Stimulated activated effector memory CD8-positive, alpha-beta T cell treated with anti-CD3 and anti-CD28 coated beads, Interleukin-12 subunit alpha, Interleukin-12 subunit beta, amount 100 ng/mL, for 72 hours (primary cell): ENCODE results near the gene URI1.

Source experiments
- ATAC-seq: fragments of 150-1000 bp; cut with Tn5 transposase; 2 replicates; pipeline ENCODE4 v1.10.0; 2021
- DNase-seq, 2 donors: peaks; one replicate each; pipeline ENCODE4 v3.0.0; 2021 to 2022; ENCODE audit warnings: low spot score in 2 of 2
- H3K27ac Mint-ChIP-seq: one replicate; pipeline ENCODE4 v1.8.0; 2022; ENCODE audit warnings: mild to moderate bottlenecking, mixed read lengths
- H3K36me3 Mint-ChIP-seq: one replicate; pipeline ENCODE4 v1.8.0; 2022; ENCODE audit warnings: mild to moderate bottlenecking, mixed read lengths
- H3K4me1 Mint-ChIP-seq: one replicate; pipeline ENCODE4 v1.8.0; 2022; ENCODE audit warnings: mixed read lengths
- H3K4me3 Mint-ChIP-seq: one replicate; pipeline ENCODE4 v1.8.0; 2022; ENCODE audit warnings: mild to moderate bottlenecking, mixed read lengths
- H3K9me3 Mint-ChIP-seq: one replicate; pipeline ENCODE4 v1.8.0; 2022; ENCODE audit warnings: mixed read lengths

The URI1 gene

DNA sequence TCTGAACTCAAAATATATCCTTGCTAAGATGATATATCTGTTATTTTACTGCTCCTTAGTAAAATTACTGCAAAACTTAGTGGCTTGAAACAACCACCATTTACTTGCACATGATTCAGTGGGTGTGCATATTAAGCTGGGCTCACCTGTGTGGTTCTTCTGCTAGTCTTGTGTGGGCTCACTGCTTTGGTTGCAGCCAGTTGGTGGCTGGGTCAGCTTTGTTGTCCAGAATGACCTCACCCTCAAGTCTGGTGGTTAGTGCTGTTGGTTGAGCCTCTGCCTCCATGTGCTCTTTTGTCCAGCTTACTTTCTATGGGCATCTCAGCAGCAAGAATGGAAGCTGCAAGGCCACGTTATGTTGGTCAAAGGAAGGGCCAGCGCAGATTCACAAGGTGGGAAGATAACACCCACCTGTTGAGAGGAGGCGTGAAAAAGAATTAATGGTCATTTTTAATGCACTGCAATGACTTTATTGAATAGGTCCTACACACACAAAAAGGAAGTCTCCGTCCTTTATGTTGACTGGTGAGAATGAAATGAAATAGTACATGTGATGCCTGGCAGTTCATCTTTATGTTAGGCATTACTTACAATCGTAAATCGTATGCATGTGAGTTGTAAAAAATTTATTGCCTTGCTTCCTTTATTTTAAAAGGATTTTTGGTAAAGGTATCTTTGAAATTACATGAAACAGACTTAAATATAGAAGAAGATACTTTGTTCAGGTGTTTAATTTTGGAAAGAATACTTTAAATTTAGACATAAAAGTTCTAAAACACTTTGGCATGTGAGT lies 34.3 kb downstream of the URI1 start:
- H3K4me3 Mint-ChIP-seq: no peak overlapping the region

GRCh38 chr19:29978080-29978479 lies 36.0 kb downstream of the URI1 start:
- ATAC-seq (no peak), DNase-seq (no peak)
- no peak overlapping the region for H3K27ac Mint-ChIP-seq
- H3K4me3 Mint-ChIP-seq: no peak overlapping the region
- no peaks in the 10 kb centered on the region for H3K9me3 Mint-ChIP-seq
- H3K4me1 Mint-ChIP-seq: peaks cover 36% of the 10 kb centered on the region
- no peaks in the 10 kb centered on the region for H3K36me3 Mint-ChIP-seq

More for the DNA sequence above, 34.3 kb downstream of the URI1 start:
- Mint-ChIP-seq H3K9me3 (no peaks in the 10 kb centered on the region), H3K27ac (no peak overlapping the region), H3K4me1 (peaks cover 27% of the 10 kb centered on the region), H3K36me3 (no peaks in the 10 kb centered on the region)
- DNase-seq (no peak), ATAC-seq (no peak)

GRCh38 chr19:29983568-29983967 lies 41.5 kb downstream of the URI1 start:
- Mint-ChIP-seq H3K4me1 (peaks cover 18% of the 10 kb centered on the region), H3K36me3 (peaks cover 27% of the 10 kb centered on the region), H3K9me3 (no peaks in the 10 kb centered on the region), H3K27ac (peak overlapping the region; percentile 21), H3K4me3 (no peak overlapping the region)
- ATAC-seq (no peak), DNase-seq (no peak)

- H3K9me3 Mint-ChIP-seq: no peaks in the 10 kb centered on the region
- H3K36me3 Mint-ChIP-seq: peaks cover 40% of the 10 kb centered on the region
- ATAC-seq (no peak), DNase-seq (no peak)
- H3K4me3 Mint-ChIP-seq: no peak overlapping the region
- peaks cover 18% of the 10 kb centered on the region for H3K4me1 Mint-ChIP-seq
- no peak overlapping the region for H3K27ac Mint-ChIP-seq
Measured at GRCh38 chr19:29985196-29985595, 43.2 kb downstream of the URI1 start.

GRCh38 chr19:29988351-29988750 lies 46.3 kb downstream of the URI1 start:
- Mint-ChIP-seq H3K36me3 (peaks cover 57% of the 10 kb centered on the region), H3K27ac (no peak overlapping the region), H3K9me3 (peaks cover 3% of the 10 kb centered on the region), H3K4me3 (no peak overlapping the region), H3K4me1 (peaks cover 5% of the 10 kb centered on the region)
- no peak for DNase-seq
- ATAC-seq: no peak

- peaks cover 23% of the 10 kb centered on the region for H3K4me1 Mint-ChIP-seq
- ATAC-seq (no peak), DNase-seq (no peak)
- no peak overlapping the region for H3K27ac Mint-ChIP-seq
- peaks cover 77% of the 10 kb centered on the region for H3K36me3 Mint-ChIP-seq
- peaks cover 3% of the 10 kb centered on the region for H3K9me3 Mint-ChIP-seq
- H3K4me3 Mint-ChIP-seq: no peak overlapping the region
Measured at GRCh38 chr19:29992233-29992867, 50.3 kb downstream of the URI1 start.

DNA sequence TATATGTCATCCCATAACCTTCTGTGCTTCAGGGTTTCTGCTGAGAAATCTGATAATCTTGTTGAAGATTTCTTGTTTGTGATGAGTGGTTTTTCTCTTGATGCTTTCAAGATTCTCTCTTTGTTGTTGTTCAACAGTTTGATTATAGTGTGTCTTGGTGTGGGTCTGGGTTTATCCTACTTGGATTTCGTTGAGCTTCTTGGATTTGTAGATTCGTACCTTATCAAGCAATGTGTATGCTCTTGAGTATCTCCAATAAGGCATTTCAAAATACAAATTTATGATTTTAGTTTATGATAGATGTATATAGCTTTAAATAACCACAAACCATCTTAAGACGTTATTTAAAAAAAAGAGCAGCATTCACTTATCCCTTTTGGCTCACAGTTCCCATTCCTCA lies 57.5 kb downstream of the URI1 start:
- DNase-seq (no peak), ATAC-seq (no peak)
- Mint-ChIP-seq H3K9me3 (peaks cover 5% of the 10 kb centered on the region), H3K27ac (no peak overlapping the region), H3K4me3 (no peak overlapping the region), H3K4me1 (peaks cover 33% of the 10 kb centered on the region), H3K36me3 (peaks cover 45% of the 10 kb centered on the region)

- H3K9me3 Mint-ChIP-seq: peaks cover 5% of the 10 kb centered on the region
- H3K4me3 Mint-ChIP-seq: no peak overlapping the region
- H3K4me1 Mint-ChIP-seq: peaks cover 39% of the 10 kb centered on the region
- H3K27ac Mint-ChIP-seq: no peak overlapping the region
- no peak for DNase-seq
- no peak for ATAC-seq
- H3K36me3 Mint-ChIP-seq: peaks cover 42% of the 10 kb centered on the region
Measured at GRCh38 chr19:30000862-30001261, 58.8 kb downstream of the URI1 start.

DNA sequence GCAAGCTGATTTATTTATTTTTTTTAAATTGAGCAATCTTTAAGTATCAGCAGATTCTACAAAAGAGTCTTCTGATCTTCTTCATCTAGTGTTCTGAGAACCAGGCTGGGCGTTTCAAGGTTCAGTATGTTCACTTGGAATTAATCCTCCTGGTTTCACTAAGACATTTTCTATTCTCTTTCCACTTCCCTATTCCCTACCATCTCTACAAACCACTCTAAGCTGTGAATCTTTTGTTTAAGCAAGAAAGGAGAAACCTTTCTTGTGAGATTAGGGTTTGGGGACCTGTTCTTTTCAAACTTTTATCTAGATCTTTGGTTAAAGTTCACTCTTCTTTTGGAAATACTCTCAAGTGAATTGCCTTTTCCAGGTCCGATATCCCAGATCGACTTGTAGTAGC lies 59.3 kb downstream of the URI1 start:
- peaks cover 42% of the 10 kb centered on the region for H3K36me3 Mint-ChIP-seq
- peaks cover 41% of the 10 kb centered on the region for H3K4me1 Mint-ChIP-seq
- ATAC-seq (no peak), DNase-seq (no peak)
- no peak overlapping the region for H3K27ac Mint-ChIP-seq
- H3K4me3 Mint-ChIP-seq: no peak overlapping the region
- H3K9me3 Mint-ChIP-seq: peaks cover 5% of the 10 kb centered on the region

GRCh38 chr19:30001791-30002190 lies 59.8 kb downstream of the URI1 start:
- Mint-ChIP-seq H3K4me1 (peaks cover 39% of the 10 kb centered on the region), H3K9me3 (peaks cover 5% of the 10 kb centered on the region), H3K27ac (no peak overlapping the region), H3K4me3 (no peak overlapping the region), H3K36me3 (peaks cover 42% of the 10 kb centered on the region)
- ATAC-seq (no peak), DNase-seq (no peak)

DNA sequence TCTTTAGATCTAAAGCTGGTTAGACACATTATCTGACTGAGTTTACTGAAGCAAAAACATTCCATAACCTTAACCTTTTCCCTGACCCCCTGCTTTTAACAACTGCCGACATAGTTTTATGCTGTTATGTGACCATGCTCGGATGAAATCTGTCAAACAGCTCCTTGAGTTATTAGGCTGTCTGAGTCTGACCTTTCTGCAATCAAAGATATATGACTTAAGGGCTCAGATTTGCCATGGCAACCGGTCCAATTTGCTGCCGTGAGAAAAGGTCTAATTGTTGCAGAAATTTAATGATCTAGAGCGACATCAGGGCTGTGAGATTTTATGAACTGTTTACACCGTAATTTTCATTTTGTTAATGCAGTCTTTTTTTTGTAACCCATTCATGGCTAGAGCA lies 61.8 kb downstream of the URI1 start:
- ATAC-seq (no peak), DNase-seq (no peak)
- Mint-ChIP-seq H3K4me3 (no peak overlapping the region), H3K36me3 (peaks cover 44% of the 10 kb centered on the region), H3K27ac (no peak overlapping the region), H3K9me3 (peaks cover 5% of the 10 kb centered on the region), H3K4me1 (peaks cover 26% of the 10 kb centered on the region)

- H3K9me3 Mint-ChIP-seq: peaks cover 5% of the 10 kb centered on the region
- DNase-seq: no peak
- H3K36me3 Mint-ChIP-seq: peaks cover 49% of the 10 kb centered on the region
- H3K4me1 Mint-ChIP-seq: peaks cover 26% of the 10 kb centered on the region
- ATAC-seq: no peak
- H3K4me3 Mint-ChIP-seq: no peak overlapping the region
- H3K27ac Mint-ChIP-seq: no peak overlapping the region
Measured at GRCh38 chr19:30004403-30004802, 62.4 kb downstream of the URI1 start.

GRCh38 chr19:30006207-30006606 lies 64.2 kb downstream of the URI1 start:
- Mint-ChIP-seq H3K4me3 (peak overlapping the region; percentile 7), H3K27ac (peak overlapping the region; percentile 43), H3K36me3 (peaks cover 60% of the 10 kb centered on the region), H3K4me1 (peaks cover 19% of the 10 kb centered on the region), H3K9me3 (no peaks in the 10 kb centered on the region)
- DNase-seq: no peak
- ATAC-seq: peak; percentile 71

DNA sequence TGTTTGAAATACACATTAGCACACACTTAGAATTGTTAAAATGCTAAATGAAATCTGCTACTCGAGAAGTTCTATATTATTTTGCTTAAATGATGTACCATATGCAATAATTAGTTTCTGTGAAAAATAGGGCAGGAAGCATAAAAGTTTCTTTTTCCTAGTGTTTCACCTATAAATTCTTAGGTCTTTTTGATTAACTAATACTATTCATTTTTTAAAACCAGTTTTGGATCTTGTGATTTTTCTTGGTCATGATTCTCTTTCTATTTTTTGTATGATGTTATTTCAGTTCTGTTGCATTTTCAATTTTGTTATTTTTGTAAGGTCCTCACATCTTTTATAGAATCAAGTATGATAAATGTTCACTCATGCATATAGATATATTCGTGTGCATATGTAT lies 66.1 kb downstream of the URI1 start:
- Mint-ChIP-seq H3K27ac (no peak overlapping the region), H3K9me3 (no peaks in the 10 kb centered on the region), H3K36me3 (peaks cover 73% of the 10 kb centered on the region), H3K4me3 (no peak overlapping the region), H3K4me1 (peaks cover 19% of the 10 kb centered on the region)
- DNase-seq (no peak), ATAC-seq (no peak)

GRCh38 chr19:30009013-30009412 lies 67.0 kb downstream of the URI1 start:
- no peaks in the 10 kb centered on the region for H3K9me3 Mint-ChIP-seq
- ATAC-seq (no peak), DNase-seq (no peak)
- peaks cover 19% of the 10 kb centered on the region for H3K4me1 Mint-ChIP-seq
- peaks cover 81% of the 10 kb centered on the region for H3K36me3 Mint-ChIP-seq
- no peak overlapping the region for H3K4me3 Mint-ChIP-seq
- no peak overlapping the region for H3K27ac Mint-ChIP-seq

DNA sequence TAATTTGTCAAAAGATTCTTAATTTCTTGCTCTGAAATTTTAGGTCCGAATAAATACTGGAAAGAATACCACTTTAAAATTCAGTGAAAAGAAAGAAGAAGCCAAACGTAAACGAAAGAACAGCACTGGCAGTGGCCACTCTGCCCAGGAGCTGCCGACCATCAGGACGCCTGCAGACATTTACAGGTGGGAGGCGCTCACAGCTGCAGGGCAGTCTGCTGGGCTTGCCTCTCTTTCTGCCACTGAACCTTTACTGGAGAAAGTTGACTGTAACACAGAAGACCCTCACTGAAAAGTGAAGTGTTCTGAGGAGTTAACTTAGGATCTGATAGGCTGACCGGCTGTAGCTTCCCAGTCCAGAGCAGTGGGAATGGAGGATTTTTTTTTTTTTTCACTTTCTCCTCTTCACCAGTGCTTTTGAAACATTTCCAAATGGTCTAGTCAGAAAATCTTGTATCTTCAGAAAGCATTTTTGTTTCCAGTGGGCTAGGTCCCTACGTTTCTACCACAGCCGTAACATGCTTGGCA lies 69.1 kb downstream of the URI1 start:
- DNase-seq (no peak), ATAC-seq (no peak)
- H3K4me3 Mint-ChIP-seq: no peak overlapping the region
- H3K36me3 Mint-ChIP-seq: peaks cover 90% of the 10 kb centered on the region
- no peak overlapping the region for H3K27ac Mint-ChIP-seq
- peaks cover 10% of the 10 kb centered on the region for H3K4me1 Mint-ChIP-seq
- H3K9me3 Mint-ChIP-seq: no peaks in the 10 kb centered on the region
